Anterior cingulate cortex (tissue), 58 donors: ENCODE data around the gene SEC24D.
A peak's percentile ranks its signal among the peaks of the same experiment; 100 is the strongest.

Experiments
- DNase-seq, 58 donors: peaks; one replicate each; lab custom pipeline; 2025; lab: John Stamatoyannopoulos, UW

Gene SEC24D

DNA sequence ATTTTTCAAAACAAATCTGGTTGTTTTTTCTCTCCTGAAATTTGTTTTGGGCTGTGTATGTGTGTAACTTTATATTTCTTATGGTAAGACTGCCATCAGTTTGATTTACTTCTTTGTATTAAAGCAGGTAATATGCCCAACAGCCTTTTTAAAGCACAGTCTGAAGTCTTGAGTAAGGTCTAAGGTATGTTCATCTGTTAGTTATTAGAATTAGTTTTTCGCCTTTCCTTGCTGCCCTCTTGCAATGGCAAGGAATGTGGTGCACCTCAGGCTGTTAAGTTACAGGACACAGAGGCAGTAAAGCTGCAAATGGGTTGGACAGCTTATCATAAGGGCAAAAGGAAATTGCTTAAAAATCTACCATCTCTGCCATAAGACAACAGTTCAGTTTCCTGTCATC is 79.0 kb downstream of the SEC24D start:
- DNase-seq = no peak

DNA sequence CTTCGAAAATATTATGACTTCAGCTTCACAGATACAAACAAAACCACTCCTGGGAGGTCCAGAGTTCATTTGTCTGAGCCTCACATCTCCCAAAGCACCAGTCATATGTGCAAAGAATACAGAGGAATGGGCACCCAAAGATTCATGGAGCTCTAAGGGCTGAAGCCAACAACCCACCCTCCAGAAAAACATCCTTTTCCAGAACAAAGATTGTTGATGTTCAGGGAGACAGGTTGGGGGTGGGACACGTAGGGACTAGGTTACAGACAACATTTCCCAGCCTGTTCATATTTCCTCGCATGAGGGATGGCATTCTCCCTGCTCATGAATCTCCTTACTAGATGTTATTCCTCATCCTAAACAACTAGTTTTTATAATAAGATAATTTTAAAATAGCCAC is 79.5 kb downstream of the SEC24D start:
- DNase-seq = no peak

GRCh38 chr4:118755438-118756226 is 80.3 kb downstream of the SEC24D start:
- DNase-seq = no peak

DNA sequence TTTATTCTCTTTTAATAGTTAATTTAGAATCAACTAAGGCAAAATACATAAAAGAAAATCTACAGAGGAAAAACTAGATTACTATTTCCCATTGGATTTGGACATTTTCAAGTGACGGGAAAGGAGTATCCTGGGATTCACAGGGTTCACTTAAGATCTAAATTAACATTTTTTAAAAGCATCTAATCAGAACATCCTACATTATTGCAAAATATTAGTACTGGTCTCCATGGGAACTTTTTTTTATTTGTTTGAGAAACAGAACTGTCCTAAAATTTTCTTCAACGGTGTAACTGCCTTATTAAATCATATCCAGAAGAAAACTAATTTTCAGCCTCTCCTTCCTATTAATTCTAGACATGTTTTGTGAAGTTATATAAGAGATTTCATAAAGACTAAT is 81.0 kb downstream of the SEC24D start:
- DNase-seq = no peak

- DNase-seq = no peak
These were observed 82.2 kb downstream of the SEC24D start for GRCh38 chr4:118753685-118754084.

DNA sequence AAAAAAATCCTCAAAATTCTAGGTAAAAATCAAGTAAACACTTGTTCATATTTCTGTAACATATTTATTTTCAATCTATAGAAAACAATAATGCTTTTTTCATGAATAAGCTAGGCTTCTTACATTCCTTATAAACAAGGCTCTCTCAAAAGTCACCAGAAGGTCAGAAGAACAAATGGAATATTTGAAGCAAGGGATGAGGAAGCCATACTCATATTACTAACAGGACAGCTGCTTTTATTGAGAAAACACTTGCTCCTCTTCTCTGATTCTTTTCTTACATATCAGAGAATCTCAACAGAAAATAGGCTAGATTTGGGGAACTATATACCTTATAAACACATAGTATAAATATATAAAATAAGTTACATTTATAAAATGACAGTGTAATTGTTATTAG is 82.8 kb downstream of the SEC24D start:
- DNase-seq = no peak

- DNase-seq = no peak
These were observed 83.4 kb downstream of the SEC24D start for GRCh38 chr4:118752551-118752950.

DNA sequence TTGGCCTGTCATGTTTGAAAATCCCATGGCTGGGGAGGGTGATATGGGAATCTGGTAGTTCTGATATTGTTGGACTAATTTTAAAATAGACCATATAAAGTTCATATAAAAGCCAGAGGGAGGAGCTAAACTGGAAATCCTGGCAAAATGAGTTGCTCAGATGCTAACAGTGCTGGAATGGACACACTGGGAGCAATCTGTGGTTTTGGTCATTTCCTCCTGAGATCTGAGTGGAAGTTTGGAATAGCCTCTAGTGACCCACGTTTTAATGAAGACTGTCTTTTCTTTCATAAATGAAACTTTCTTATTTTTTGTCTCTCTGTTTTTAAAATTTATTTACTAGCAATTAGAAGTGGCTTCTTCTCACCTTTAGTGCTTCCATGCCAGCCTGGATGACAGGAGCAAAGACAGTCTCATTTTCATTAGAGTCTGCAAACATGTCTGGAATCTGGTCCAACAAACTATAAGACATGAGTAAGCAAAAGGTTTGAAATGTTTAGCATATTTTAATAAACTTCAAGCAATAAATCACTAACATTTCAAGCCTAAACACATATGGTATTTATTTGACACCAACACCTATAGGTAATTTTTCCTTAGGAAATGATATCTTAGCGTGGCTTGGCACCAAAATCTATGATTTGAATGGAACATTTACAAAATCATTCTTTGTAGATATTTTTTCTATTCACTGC is 84.2 kb downstream of the SEC24D start:
- no peak for DNase-seq

DNA sequence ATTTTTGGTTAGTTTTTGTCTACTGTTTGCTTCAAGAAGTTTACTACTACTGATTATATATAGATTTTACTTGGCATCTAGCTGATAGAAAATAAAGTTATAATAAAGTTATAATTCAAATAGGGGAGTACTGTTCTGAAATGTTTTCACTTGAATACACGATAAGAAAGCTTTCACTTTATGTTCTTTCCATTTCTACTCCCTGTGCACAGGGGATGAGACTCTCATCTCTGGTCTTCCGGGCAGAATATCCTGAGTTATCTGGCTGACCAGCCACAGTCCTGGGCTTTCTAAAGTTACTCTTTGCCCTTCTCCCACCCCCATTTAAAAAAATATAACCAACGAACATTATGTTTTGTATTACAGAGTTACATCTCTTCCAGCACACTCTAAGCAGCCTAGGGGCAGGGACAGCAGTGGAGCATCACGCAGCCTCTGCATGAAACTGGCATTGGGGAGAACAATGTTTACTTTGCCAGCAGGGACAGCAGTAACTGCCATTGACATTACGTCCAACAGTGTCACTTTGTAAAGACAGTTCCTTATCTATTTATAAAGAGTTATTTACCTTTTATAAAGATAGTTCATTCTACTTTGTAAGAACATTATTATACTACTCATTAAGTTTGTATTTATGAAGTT is 86.5 kb downstream of the SEC24D start:
- no peak for DNase-seq

- peak in 17 of 58 donors; percentile 2 to 73 (median 15) for DNase-seq
These were observed 89.5 kb downstream of the SEC24D start for GRCh38 chr4:118746251-118746919.

DNA sequence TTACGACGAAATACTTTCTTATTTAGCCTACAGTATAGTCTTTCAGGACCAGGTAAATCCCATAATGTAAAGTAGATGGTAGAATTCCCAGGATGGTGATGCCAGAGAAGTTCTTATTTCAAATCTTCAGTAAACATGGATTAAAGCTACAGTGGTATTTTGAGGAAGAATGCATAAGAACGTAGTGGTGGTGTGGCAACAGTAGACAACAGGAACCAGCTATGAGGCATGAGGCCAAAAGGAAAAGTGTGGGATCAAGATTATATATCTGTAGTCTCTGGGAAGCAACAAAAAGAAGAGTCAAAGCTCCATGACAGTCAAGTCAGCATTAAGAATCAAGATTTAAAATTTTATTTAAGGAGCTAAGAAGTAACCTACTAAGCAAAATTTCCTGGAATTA is 90.6 kb downstream of the SEC24D start:
- no peak for DNase-seq

- peak in 3 of 58 donors; percentile 1 to 17 (median 3) for DNase-seq
These were observed 92.1 kb downstream of the SEC24D start for GRCh38 chr4:118743867-118744266.

DNA sequence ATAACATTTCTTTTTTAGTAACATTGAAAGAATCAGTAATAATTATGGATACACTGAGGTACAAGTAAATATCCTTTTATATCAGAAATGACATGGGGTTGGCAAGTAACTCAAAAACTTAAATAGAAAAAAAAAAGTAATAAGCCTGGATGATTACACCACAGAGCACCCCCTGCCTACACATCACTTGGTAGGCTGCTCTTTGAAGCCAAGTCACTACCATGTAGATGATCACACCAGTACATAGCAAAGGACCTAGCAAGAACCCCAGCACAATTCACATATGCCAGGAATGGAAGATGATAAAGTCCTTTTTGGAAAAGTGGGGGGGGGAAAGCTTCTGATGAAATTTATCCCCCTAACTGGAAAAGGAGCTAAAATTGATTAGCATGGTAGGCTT is 93.9 kb downstream of the SEC24D start:
- no peak for DNase-seq

DNA sequence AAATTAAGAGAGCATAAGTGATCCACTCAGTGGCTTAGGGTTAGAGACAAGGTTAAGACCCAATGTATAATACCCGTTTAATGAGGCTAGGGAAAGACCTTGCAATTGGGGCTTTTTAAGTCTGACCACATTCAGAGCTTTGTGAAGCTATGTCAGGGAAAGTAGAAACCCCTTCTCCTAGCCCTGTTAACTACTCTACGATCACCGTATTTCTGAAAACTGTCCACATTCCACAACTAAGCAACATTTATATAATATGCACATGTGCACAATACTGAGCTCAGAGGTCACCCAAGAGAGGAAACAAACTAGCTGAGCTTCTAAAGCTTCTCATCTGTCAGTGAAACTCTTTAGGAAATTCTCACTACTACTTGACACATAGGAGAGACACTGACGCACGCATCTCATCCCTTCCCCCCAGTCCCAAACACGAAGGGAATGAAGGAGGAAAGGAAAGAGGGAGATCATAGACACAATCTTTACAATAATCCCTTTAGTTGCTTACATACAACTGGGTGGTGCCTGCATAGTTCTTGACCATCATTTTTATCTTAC is 94.5 kb downstream of the SEC24D start:
- no peak for DNase-seq

GRCh38 chr4:118740869-118741268 is 95.1 kb downstream of the SEC24D start:
- no peak for DNase-seq

GRCh38 chr4:118739022-118739713 is 96.8 kb downstream of the SEC24D start:
- no peak for DNase-seq

GRCh38 chr4:118738090-118738489 is 97.8 kb downstream of the SEC24D start:
- no peak for DNase-seq

DNA sequence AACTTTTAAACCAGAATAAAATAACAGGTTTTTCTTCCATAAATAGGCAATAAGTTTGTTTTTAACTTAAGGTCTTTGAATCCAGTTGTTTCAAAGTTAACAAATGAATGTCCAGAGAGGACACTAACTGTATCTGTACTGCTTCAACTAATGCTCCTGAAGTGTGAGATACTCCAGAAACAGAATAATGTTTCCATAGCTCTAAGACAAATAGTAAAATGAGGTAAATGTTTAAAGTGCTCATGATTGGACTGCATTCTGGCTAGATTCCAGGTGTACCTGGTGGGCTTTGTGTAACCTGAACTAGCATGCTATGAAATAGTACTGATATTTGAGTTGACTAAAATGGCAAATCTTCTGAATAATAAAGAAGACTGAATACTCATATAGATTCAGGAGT is 99.0 kb downstream of the SEC24D start:
- no peak for DNase-seq

GRCh38 chr4:118734491-118735205 is 101.3 kb downstream of the SEC24D start:
- no peak for DNase-seq
